Karpas-422 (cell line): ENCODE measurements around the gene RHO. TPM values are rescaled to one million over a fixed set of nuclear protein-coding genes. Genes with fewer than 3 reads are reported as not detected.
A peak's percentile ranks its signal among the peaks of the same experiment; 100 is the strongest.

Source experiments
- DNase-seq: peaks from one replicate; pipeline ENCODE4 v3.0.0-alpha.2; 2015
- H2AFZ ChIP-seq: fragments of 200-600 bp; sonication (generic); 2 replicates; pipeline ENCODE4 v1.6.1; 2014; ENCODE audit warnings: antibody characterized with exemption, low read length, mixed read lengths
- H3K27ac ChIP-seq: fragments of 200-600 bp; sonication (generic); 2 replicates; pipeline ENCODE4 v1.5.1; 2014; ENCODE audit warnings: mild to moderate bottlenecking, low read length, moderate library complexity
- H3K27me3 ChIP-seq: fragments of 200-600 bp; sonication (generic); 2 replicates; pipeline ENCODE4 v1.6.1; 2014; ENCODE audit warnings: low read length, mixed read lengths
- H3K36me3 ChIP-seq: fragments of 200-600 bp; sonication (generic); 2 replicates; pipeline ENCODE4 v1.6.1; 2014; ENCODE audit warnings: low read length, mixed read lengths; ENCODE audit not compliant: insufficient read depth
- H3K4me1 ChIP-seq: fragments of 200-600 bp; sonication (generic); 2 replicates; pipeline ENCODE4 v1.6.1; 2014; ENCODE audit warnings: mild to moderate bottlenecking, low read length, mixed read lengths
- H3K4me2 ChIP-seq: fragments of 200-600 bp; sonication (generic); 2 replicates; pipeline ENCODE4 v1.6.1; 2014; ENCODE audit warnings: low read length, low read depth, mild to moderate bottlenecking; ENCODE audit not compliant: poor library complexity, severe bottlenecking
- H3K4me3 ChIP-seq: fragments of 200-600 bp; sonication (generic); 2 replicates; pipeline ENCODE4 v1.5.1; 2014; ENCODE audit warnings: mild to moderate bottlenecking, antibody characterized with exemption, low read length, mixed read lengths
- H3K79me2 ChIP-seq: fragments of 200-600 bp; sonication (generic); 2 replicates; pipeline ENCODE4 v1.6.1; 2014; ENCODE audit warnings: mild to moderate bottlenecking, low read length, mixed read lengths
- H3K9ac ChIP-seq: fragments of 200-600 bp; sonication (generic); 2 replicates; pipeline ENCODE4 v1.6.0; 2014; ENCODE audit warnings: low read length
- H3K9me2 ChIP-seq: fragments of 200-600 bp; sonication (generic), shearing (Covaris generic); replicated peaks from 2 replicates; pipeline ENCODE4 v1.6.0; 2014; ENCODE audit warnings: mild to moderate bottlenecking, low read length, moderate library complexity; ENCODE audit not compliant: insufficient read depth
- H3K9me3 ChIP-seq: fragments of 300-700, 200-600 bp; sonication (generic); 2 replicates; pipeline ENCODE4 v1.6.1; 2014; ENCODE audit warnings: low read length, mixed read lengths
- H4K20me1 ChIP-seq: fragments of 200-600 bp; sonication (generic); 2 replicates; pipeline ENCODE4 v1.6.1; 2014; ENCODE audit warnings: mild to moderate bottlenecking, antibody characterized with exemption, low read length, low read depth; ENCODE audit not compliant: insufficient read depth
- total RNA-seq: library from RNA; depleted of rRNA; stranded (reverse); fragments of >200 nt; shearing (Covaris generic); gene quantifications from 2 replicates; pipeline ENCODE4 v1.2.3, GENCODE V29; 2014; ENCODE audit warnings: low replicate concordance

The RHO gene
- total RNA-seq, 1 experiment from 2014 or later: not detected

GRCh38 chr3:129555616-129556357 is 27.3 kb downstream of the RHO start:
- no peak for DNase-seq
- no peaks in the 10 kb centered on the region; the same call in 1 of the 2 replicates for H3K27me3 ChIP-seq
- 0 out of 2 replicates have a peak, but pooled peaks cover 4% of the 10 kb centered on the region for H4K20me1 ChIP-seq
- no peak overlapping the region for H2AFZ ChIP-seq
- H3K79me2 ChIP-seq: no peaks in the 10 kb centered on the region
- H3K36me3 ChIP-seq: no peaks in the 10 kb centered on the region
- H3K4me1 ChIP-seq: peaks cover 27% of the 10 kb centered on the region
- no peak overlapping the region for H3K27ac ChIP-seq
- no peak overlapping the region for H3K4me2 ChIP-seq
- no peak overlapping the region for H3K9ac ChIP-seq
- no peak overlapping the region for H3K4me3 ChIP-seq
- no peaks in the 10 kb centered on the region for H3K9me2 ChIP-seq
- H3K9me3 ChIP-seq: no peaks in the 10 kb centered on the region

DNA sequence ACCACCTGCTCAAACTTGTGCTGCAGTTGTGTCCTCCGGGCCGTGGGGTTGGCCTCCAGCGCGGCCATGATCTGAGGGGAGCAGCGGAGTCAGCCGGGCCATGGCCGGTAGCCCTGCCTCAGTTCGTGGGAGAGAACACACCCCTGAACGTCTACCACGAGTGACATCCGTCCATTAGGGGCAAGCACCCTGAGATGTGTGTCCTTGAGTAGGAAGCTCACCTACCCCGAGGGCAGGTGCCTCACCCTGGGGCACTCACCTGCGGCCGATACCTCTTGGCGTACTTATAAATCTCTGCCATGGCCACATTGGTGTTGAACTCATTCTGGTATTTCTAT is 27.9 kb downstream of the RHO start:
- no peak overlapping the region for H3K4me2 ChIP-seq
- no peak for DNase-seq
- H3K4me3 ChIP-seq: no peak overlapping the region
- no peaks in the 10 kb centered on the region; the same call in 1 of the 2 replicates for H3K27me3 ChIP-seq
- H3K9ac ChIP-seq: no peak overlapping the region
- H3K79me2 ChIP-seq: no peaks in the 10 kb centered on the region
- no peak overlapping the region for H3K27ac ChIP-seq
- peaks cover 27% of the 10 kb centered on the region for H3K4me1 ChIP-seq
- H3K9me3 ChIP-seq: no peaks in the 10 kb centered on the region
- H3K36me3 ChIP-seq: no peaks in the 10 kb centered on the region
- H2AFZ ChIP-seq: no peak overlapping the region
- H4K20me1 ChIP-seq: 0 out of 2 replicates have a peak, but pooled peaks cover 4% of the 10 kb centered on the region
- H3K9me2 ChIP-seq: no peaks in the 10 kb centered on the region

GRCh38 chr3:129556890-129557547 is 28.6 kb downstream of the RHO start:
- Histone ChIP-seq H3K9me2 (no peaks in the 10 kb centered on the region), H3K27me3 (no peaks in the 10 kb centered on the region; the same call in 1 of the 2 replicates), H3K4me3 (no peak overlapping the region), H3K36me3 (no peaks in the 10 kb centered on the region), H3K4me1 (peaks cover 27% of the 10 kb centered on the region), H3K4me2 (no peak overlapping the region), H3K79me2 (no peaks in the 10 kb centered on the region), H3K9me3 (no peaks in the 10 kb centered on the region), H2AFZ (no peak overlapping the region), H3K27ac (no peak overlapping the region), H4K20me1 (0 out of 2 replicates have a peak, but pooled peaks cover 4% of the 10 kb centered on the region), H3K9ac (no peak overlapping the region)
- DNase-seq: no peak

- no peaks in the 10 kb centered on the region for H3K9me3 ChIP-seq
- no peaks in the 10 kb centered on the region; the same call in 1 of the 2 replicates for H3K27me3 ChIP-seq
- H4K20me1 ChIP-seq: 0 out of 2 replicates have a peak, but pooled peaks cover 4% of the 10 kb centered on the region
- H3K4me3 ChIP-seq: no peak overlapping the region
- H3K79me2 ChIP-seq: no peaks in the 10 kb centered on the region
- H3K27ac ChIP-seq: no peak overlapping the region
- peaks cover 27% of the 10 kb centered on the region for H3K4me1 ChIP-seq
- no peak for DNase-seq
- no peaks in the 10 kb centered on the region for H3K36me3 ChIP-seq
- no peak overlapping the region for H3K9ac ChIP-seq
- H2AFZ ChIP-seq: no peak overlapping the region
- H3K4me2 ChIP-seq: no peak overlapping the region
- no peaks in the 10 kb centered on the region for H3K9me2 ChIP-seq
These were observed 29.1 kb downstream of the RHO start for GRCh38 chr3:129557548-129557894.

- H2AFZ ChIP-seq: no peak overlapping the region
These were observed 29.8 kb downstream of the RHO start for GRCh38 chr3:129558081-129558771.

GRCh38 chr3:129558772-129559564 is 30.5 kb downstream of the RHO start:
- peak; percentile 55 for DNase-seq
- peaks cover 19% of the 10 kb centered on the region for H3K4me1 ChIP-seq
- no peaks in the 10 kb centered on the region for H3K9me2 ChIP-seq
- H4K20me1 ChIP-seq: 0 out of 2 replicates have a peak, but pooled peaks cover 4% of the 10 kb centered on the region
- H3K4me3 ChIP-seq: no peak overlapping the region
- H3K79me2 ChIP-seq: no peaks in the 10 kb centered on the region
- H3K36me3 ChIP-seq: no peaks in the 10 kb centered on the region
- no peak overlapping the region for H2AFZ ChIP-seq
- H3K27me3 ChIP-seq: no peaks in the 10 kb centered on the region
- H3K27ac ChIP-seq: no peak overlapping the region
- H3K9ac ChIP-seq: 0 out of 2 replicates have a peak overlapping the region, but pooled peaks have one; percentile 5
- H3K9me3 ChIP-seq: no peaks in the 10 kb centered on the region
- H3K4me2 ChIP-seq: peak overlapping the region; percentile 38

More at GRCh38 chr3:129558081-129558771, 29.8 kb downstream of the RHO start:
- Histone ChIP-seq H3K79me2 (no peaks in the 10 kb centered on the region), H3K27ac (no peak overlapping the region), H3K4me2 (peak overlapping the region; percentile 38), H4K20me1 (0 out of 2 replicates have a peak, but pooled peaks cover 4% of the 10 kb centered on the region), H3K9me2 (no peaks in the 10 kb centered on the region), H3K4me3 (no peak overlapping the region), H3K36me3 (no peaks in the 10 kb centered on the region), H3K9me3 (no peaks in the 10 kb centered on the region), H3K4me1 (peaks cover 26% of the 10 kb centered on the region), H3K27me3 (no peaks in the 10 kb centered on the region; the same call in 1 of the 2 replicates), H3K9ac (no peak overlapping the region)
- DNase-seq: no peak

DNA sequence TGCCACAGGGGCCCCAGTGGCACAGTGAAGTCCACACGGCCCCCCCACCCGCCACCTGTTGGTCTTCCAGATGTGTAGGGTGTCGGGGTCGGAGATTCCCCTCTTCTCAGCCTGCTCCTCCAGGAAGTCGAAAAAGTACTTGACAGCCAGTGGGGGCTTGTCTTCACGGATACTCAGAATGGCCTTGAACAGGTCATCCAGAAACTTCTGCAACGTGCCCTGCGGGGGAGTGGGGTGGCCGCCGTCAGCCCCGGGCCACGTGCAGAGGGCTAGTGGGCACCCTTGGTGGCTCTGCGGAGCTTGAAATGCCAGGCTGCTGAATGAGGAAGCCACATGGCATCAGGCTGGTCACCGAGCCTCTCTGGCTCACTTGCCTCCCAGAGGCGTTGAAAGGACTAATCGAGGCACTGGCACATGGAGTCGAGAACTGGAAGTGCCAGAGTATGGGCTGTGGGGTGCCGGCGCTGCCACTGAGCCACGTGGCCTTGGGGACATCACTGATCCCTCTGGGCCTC is 31.2 kb downstream of the RHO start:
- H3K9ac ChIP-seq: no peak overlapping the region

More for the DNA sequence above, 31.2 kb downstream of the RHO start:
- Histone ChIP-seq H3K36me3 (no peaks in the 10 kb centered on the region), H3K9me3 (no peaks in the 10 kb centered on the region), H3K27ac (no peak overlapping the region), H2AFZ (no peak overlapping the region), H3K79me2 (no peaks in the 10 kb centered on the region), H3K9me2 (no peaks in the 10 kb centered on the region), H4K20me1 (0 out of 2 replicates have a peak, but pooled peaks cover 4% of the 10 kb centered on the region), H3K27me3 (no peaks in the 10 kb centered on the region), H3K4me1 (peaks cover 15% of the 10 kb centered on the region), H3K4me2 (no peak overlapping the region), H3K4me3 (no peak overlapping the region)
- no peak for DNase-seq
